Measurements from ENCODE around the gene KRT33A. TPM values are rescaled to one million over a fixed set of nuclear protein-coding genes. Genes with fewer than 3 reads are reported as not detected.

Gene KRT33A
- total and polyA plus RNA-seq, 7 experiments from 2014 or later = not detected

DNA sequence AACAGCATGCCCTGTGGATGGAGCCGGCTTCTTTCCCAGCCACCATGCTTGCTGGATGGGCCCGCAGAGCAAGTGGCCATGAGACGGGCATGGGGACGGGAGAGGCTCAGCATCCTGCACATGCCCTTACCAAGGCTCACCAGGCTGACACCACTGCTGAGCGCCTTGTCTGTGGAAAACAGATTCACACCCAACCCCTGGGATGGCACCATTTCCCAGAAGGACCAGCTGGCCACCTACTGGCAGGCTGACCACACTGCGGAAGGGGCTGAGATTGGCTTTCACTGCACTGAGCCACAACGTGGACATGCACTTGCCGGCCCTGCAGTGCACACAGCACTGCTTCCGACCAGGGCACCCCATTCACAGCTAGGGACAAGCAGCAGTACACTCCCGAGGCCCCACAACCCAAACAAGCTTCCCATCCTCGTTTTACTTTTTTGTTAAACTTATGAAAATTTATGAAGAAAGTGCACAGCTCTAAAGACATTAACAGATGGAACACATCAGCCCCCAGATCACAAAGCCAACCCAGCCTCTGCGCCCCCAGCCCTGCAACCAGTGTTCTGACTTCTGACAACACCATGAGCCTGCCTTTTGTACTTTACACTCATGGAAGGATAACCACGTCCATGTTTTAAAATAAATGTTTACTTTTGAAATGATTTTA lies 21.2 kb downstream of the KRT33A start:
- intact Hi-C loops (cut with micrococcal nuclease) = no loop called here
- H3K36me3 ChIP-seq (ENCODE audit: control insufficient read depth in 2 of 3, insufficient read depth in 3 of 3, low read length in 3 of 3) = no peaks in the 10 kb centered on the region
- no peak overlapping the region for H3K27ac ChIP-seq (ENCODE audit: low read depth, low read length)
- ChIA-PET POLR2A (interaction anchor here (0.6 kb wide), 2 partner anchors 16 to 107 kb away, joined by 3 read pairs; no protein-coding TSS in a partner anchor), CTCF (no interaction called here)
- Mint-ChIP-seq H3K36me3 (no peaks in the 10 kb centered on the region), H3K27me3 (no peaks in the 10 kb centered on the region), H3K4me3 (no peak overlapping the region), H3K9me3 (no peaks in the 10 kb centered on the region), H3K4me1 (peaks cover 6 to 53% (median 42%) of the 10 kb centered on the region in 7 donors), H3K27ac (peak overlapping the region in 1 of 9 donors; percentile 29)
- H3K4me3 ChIP-seq (ENCODE audit: low read length) = no peak overlapping the region
- DNase-seq = no peak
- H3K4me1 ChIP-seq (ENCODE audit: control insufficient read depth in 2 of 2, insufficient read depth in 2 of 2, low read length in 2 of 2) = peaks cover 27 to 32% of the 10 kb centered on the region in 2 donors
- no peaks in the 10 kb centered on the region for H3K27me3 ChIP-seq (ENCODE audit: control insufficient read depth in 2 of 2, insufficient read depth in 2 of 2, low read length in 2 of 2)
- ATAC-seq = no peak
- no peaks in the 10 kb centered on the region for H3K9me3 ChIP-seq (ENCODE audit: control insufficient read depth in 2 of 3, low read length in 3 of 3)

DNA sequence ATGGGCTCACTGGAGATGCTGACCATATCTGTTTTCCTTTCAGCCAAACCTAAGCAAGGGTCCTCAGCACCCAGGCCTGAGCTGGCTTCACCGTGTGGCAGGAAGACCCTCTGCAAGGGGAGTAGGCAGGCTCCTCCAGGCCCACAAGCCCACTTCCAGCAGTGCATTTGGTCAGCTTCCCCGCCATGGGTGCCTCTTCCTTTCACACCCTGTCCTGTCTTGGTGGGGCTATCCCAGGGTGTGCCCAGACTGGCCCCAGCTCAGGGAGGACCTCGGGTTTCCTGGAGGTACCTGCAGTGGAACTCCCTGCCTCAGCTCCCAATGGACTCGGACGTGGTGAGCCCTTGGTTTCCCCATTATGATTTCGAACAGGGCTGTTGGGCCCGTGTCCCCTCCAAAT lies 22.4 kb downstream of the KRT33A start:
- peaks cover 24 to 33% of the 10 kb centered on the region in 2 donors for H3K4me1 ChIP-seq (ENCODE audit: control insufficient read depth in 2 of 2, insufficient read depth in 2 of 2, low read length in 2 of 2)
- Mint-ChIP-seq H3K4me3 (peak overlapping the region in 1 of 10 donors; percentile 45), H3K9me3 (no peaks in the 10 kb centered on the region), H3K4me1 (peaks cover 11 to 53% (median 41%) of the 10 kb centered on the region in 7 donors), H3K36me3 (no peaks in the 10 kb centered on the region), H3K27me3 (no peaks in the 10 kb centered on the region), H3K27ac (peak overlapping the region in 1 of 9 donors; percentile 25)
- no peak for DNase-seq
- H3K27ac ChIP-seq (ENCODE audit: low read depth, low read length) = no peak overlapping the region
- no peak overlapping the region for H3K4me3 ChIP-seq (ENCODE audit: low read length)
- no peaks in the 10 kb centered on the region for H3K36me3 ChIP-seq (ENCODE audit: control insufficient read depth in 2 of 3, insufficient read depth in 3 of 3, low read length in 3 of 3)
- no peaks in the 10 kb centered on the region for H3K27me3 ChIP-seq (ENCODE audit: control insufficient read depth in 2 of 2, insufficient read depth in 2 of 2, low read length in 2 of 2)
- no peaks in the 10 kb centered on the region for H3K9me3 ChIP-seq (ENCODE audit: control insufficient read depth in 2 of 3, low read length in 3 of 3)
- intact Hi-C loops (cut with micrococcal nuclease) = no loop called here
- ChIA-PET CTCF (no interaction called here), POLR2A (interaction anchor here (0.7 to 0.9 kb wide), 2 partner anchors 12 to 13 kb away, joined by 3 to 4 read pairs; no protein-coding TSS in a partner anchor)
- ATAC-seq = no peak

DNA sequence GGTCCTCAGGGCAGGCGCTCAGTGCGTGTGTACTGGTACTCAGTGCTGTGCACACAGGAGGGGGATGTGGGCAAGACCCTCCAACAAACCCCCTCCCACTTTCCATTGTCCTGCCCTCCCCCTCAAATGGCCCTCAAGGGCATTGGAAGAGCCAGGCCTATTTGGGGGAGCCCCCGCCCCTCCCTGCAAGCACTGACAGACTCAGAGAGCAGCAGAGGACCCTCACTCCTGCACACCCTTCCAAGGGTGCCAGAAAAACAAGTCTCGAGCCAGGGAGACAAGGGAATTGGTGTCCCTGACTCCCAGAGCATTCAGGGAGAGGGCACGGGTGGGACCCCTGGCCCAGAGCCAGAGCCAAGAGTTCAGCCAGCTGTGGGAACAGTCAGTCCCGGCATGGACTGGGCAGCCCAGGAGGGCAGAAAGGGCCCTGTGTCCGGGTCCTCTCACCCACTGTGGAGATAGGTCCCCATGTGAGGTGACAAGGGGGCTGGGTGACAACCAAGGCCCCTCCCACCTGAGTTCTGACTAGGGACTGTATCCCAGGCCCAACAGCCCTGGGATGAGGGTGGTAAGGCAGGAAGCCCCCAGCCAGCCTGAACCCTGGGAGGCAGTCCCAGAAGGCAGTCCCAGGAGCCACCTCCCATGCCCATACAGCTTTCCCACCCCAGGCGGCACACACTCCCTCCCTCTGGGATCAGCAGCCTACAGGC lies 23.1 kb downstream of the KRT33A start:
- Histone ChIP-seq H3K27me3 (ENCODE audit: control insufficient read depth in 2 of 2, insufficient read depth in 2 of 2, low read length in 2 of 2) (no peaks in the 10 kb centered on the region), H3K9me3 (ENCODE audit: control insufficient read depth in 2 of 3, low read length in 3 of 3) (no peaks in the 10 kb centered on the region), H3K4me3 (ENCODE audit: low read length) (no peak overlapping the region), H3K36me3 (ENCODE audit: control insufficient read depth in 2 of 3, insufficient read depth in 3 of 3, low read length in 3 of 3) (no peaks in the 10 kb centered on the region), H3K27ac (ENCODE audit: low read depth, low read length) (no peak overlapping the region), H3K4me1 (ENCODE audit: control insufficient read depth in 2 of 2, insufficient read depth in 2 of 2, low read length in 2 of 2) (peaks cover 27 to 38% of the 10 kb centered on the region in 2 donors)
- H3K27ac Mint-ChIP-seq = peak overlapping the region in 2 of 9 donors; percentile 63 to 91
- DNase-seq = no peak
- H3K9me3 Mint-ChIP-seq = no peaks in the 10 kb centered on the region
- peak overlapping the region in 3 of 10 donors; percentile 29 to 62 (median 60) for H3K4me3 Mint-ChIP-seq
- peaks cover 11 to 54% (median 44%) of the 10 kb centered on the region in 7 donors for H3K4me1 Mint-ChIP-seq
- H3K36me3 Mint-ChIP-seq = no peaks in the 10 kb centered on the region
- CTCF ChIA-PET = no interaction called here
- no peaks in the 10 kb centered on the region for H3K27me3 Mint-ChIP-seq
- POLR2A ChIA-PET = interaction anchor here (0.7 to 0.9 kb wide), 2 partner anchors 11 to 14 kb away, joined by 3 to 4 read pairs; no protein-coding TSS in a partner anchor
- intact Hi-C loops (cut with micrococcal nuclease) = no loop called here
- no peak for ATAC-seq

DNA sequence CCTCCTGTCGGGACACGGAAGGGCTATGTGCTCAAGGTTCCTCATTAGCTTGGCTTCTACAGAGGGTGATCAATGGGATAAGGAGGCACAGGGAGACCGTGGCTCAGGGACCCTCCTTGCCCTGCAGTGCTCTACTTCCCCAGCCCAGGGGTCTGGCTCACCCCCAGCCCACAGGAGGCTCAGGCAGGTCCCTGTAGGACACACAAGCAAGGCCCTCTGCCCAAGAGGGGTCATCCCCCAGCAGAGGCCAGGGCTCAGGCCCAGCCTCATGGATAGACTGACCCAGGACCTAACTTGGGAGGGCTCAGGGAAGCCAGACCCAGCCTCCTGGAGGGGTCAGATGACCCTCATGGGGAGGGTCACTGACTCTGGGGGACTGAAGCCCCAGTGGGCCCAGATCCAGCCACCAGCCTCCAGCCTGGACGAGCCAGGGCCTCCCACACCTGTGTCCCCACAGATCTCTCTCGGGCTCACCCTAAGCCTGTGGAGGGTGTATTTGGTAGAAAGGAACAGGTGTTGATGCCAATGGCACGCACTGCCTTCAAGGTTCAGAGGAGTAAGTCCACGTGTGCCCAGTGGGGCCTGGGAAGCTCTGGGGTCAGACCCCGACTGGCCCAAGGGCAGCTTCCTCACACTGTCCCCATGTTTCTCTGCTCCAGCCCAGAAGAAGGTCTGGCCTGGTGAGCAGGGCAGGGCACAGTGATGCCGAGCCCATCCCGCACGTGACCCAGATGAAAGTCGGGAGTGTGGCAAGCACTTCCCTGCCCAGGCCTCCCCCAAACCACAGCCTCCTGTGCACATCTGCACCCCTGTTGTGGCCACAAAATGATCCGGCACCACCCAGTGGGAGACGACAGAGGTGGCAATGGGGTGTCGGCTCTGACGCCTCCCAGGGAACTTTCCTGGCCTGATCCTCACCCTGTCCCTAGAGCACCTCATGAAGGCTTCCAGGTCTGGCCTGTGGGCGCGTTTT lies 24.2 kb downstream of the KRT33A start:
- Mint-ChIP-seq H3K27me3 (no peaks in the 10 kb centered on the region), H3K36me3 (no peaks in the 10 kb centered on the region), H3K9me3 (no peaks in the 10 kb centered on the region), H3K4me1 (peaks cover 11 to 61% (median 53%) of the 10 kb centered on the region in 7 donors), H3K4me3 (peak overlapping the region in 6 of 10 donors; percentile 42 to 70 (median 56)), H3K27ac (peak overlapping the region in 8 of 9 donors; percentile 18 to 91 (median 56))
- Histone ChIP-seq H3K4me1 (ENCODE audit: control insufficient read depth in 2 of 2, insufficient read depth in 2 of 2, low read length in 2 of 2) (peaks cover 34 to 48% of the 10 kb centered on the region in 2 donors), H3K4me3 (ENCODE audit: low read length) (no peak overlapping the region), H3K9me3 (ENCODE audit: control insufficient read depth in 2 of 3, low read length in 3 of 3) (no peaks in the 10 kb centered on the region), H3K27me3 (ENCODE audit: control insufficient read depth in 2 of 2, insufficient read depth in 2 of 2, low read length in 2 of 2) (no peaks in the 10 kb centered on the region), H3K27ac (ENCODE audit: low read depth, low read length) (no peak overlapping the region), H3K36me3 (ENCODE audit: control insufficient read depth in 2 of 3, insufficient read depth in 3 of 3, low read length in 3 of 3) (no peaks in the 10 kb centered on the region)
- ATAC-seq = peak; percentile 60
- intact Hi-C loops (cut with micrococcal nuclease) = no loop called here
- ChIA-PET POLR2A (no interaction called here), CTCF (no interaction called here)
- DNase-seq = peak in 2 of 9 donors; percentile 15 to 43

DNA sequence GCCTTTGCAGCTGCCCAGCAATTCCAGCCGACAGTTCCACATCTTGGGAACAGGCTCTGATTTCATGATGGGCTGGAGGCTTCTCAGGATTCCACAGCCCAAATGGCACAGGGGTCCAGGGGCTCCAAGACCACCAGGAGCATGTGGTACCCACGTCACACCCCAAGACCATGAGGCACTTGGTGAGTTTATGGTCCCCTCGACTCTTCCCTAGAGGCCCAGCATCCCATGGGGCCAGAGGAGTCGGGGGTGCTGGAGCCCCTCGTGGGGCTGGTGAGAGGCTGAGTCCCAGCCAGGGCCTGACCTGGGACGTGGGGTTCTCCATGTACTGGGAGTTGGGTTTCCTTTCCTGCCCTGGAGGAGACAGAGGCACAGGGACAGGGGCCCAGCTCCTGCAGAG lies 25.0 kb downstream of the KRT33A start:
- no peak overlapping the region for H3K4me3 ChIP-seq (ENCODE audit: low read length)
- Mint-ChIP-seq H3K4me3 (no peak overlapping the region), H3K27me3 (no peaks in the 10 kb centered on the region), H3K27ac (peak overlapping the region in 4 of 9 donors; percentile 17 to 65 (median 38)), H3K4me1 (peaks cover 11 to 70% (median 57%) of the 10 kb centered on the region in 7 donors), H3K9me3 (peaks cover 0 to 3% (median 1%) of the 10 kb centered on the region in 11 donors), H3K36me3 (peaks cover 0 to 2% (median 0%) of the 10 kb centered on the region in 5 donors)
- no peaks in the 10 kb centered on the region for H3K27me3 ChIP-seq (ENCODE audit: control insufficient read depth in 2 of 2, insufficient read depth in 2 of 2, low read length in 2 of 2)
- H3K36me3 ChIP-seq (ENCODE audit: control insufficient read depth in 2 of 3, insufficient read depth in 3 of 3, low read length in 3 of 3) = no peaks in the 10 kb centered on the region
- no peak overlapping the region for H3K27ac ChIP-seq (ENCODE audit: low read depth, low read length)
- POLR2A ChIA-PET = no interaction called here
- H3K4me1 ChIP-seq (ENCODE audit: control insufficient read depth in 2 of 2, insufficient read depth in 2 of 2, low read length in 2 of 2) = peaks cover 34 to 48% of the 10 kb centered on the region in 2 donors
- intact Hi-C loops (cut with micrococcal nuclease) = no loop called here
- no peak for ATAC-seq
- no peak for DNase-seq
- CTCF ChIA-PET = no interaction called here
- no peaks in the 10 kb centered on the region for H3K9me3 ChIP-seq (ENCODE audit: control insufficient read depth in 2 of 3, low read length in 3 of 3)

DNA sequence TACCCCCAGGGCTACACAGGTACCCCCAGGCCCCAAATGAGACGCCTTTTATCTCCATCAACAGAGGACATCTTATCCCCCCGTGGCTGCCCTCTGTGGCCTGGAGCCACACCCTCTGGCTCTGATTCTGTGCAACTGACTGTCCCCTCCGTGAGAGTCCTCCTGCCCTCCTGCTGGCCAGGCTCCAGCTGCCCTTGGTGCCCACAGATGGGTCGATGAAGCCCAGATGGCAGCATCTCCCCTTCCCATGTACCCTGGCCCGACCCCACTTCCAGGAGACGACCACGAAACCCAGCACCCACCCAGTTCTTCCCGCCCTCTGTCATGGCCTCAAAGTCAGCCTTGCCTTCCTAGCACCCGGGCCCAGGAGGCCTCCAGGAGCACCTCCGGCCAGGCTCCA lies 25.5 kb downstream of the KRT33A start:
- peaks cover 11 to 72% (median 57%) of the 10 kb centered on the region in 7 donors for H3K4me1 Mint-ChIP-seq
- peak overlapping the region in 2 of 9 donors; percentile 64 to 70 for H3K27ac Mint-ChIP-seq
- intact Hi-C loops (cut with micrococcal nuclease) = no loop called here
- H3K36me3 Mint-ChIP-seq = peaks cover 0 to 4% (median 0%) of the 10 kb centered on the region in 5 donors
- CTCF ChIA-PET = no interaction called here
- DNase-seq (no peak), ATAC-seq (no peak)
- Histone ChIP-seq H3K36me3 (ENCODE audit: control insufficient read depth in 2 of 3, insufficient read depth in 3 of 3, low read length in 3 of 3) (no peaks in the 10 kb centered on the region), H3K27me3 (ENCODE audit: control insufficient read depth in 2 of 2, insufficient read depth in 2 of 2, low read length in 2 of 2) (no peaks in the 10 kb centered on the region), H3K27ac (ENCODE audit: low read depth, low read length) (no peak overlapping the region), H3K4me3 (ENCODE audit: low read length) (no peak overlapping the region), H3K9me3 (ENCODE audit: control insufficient read depth in 2 of 3, low read length in 3 of 3) (no peaks in the 10 kb centered on the region), H3K4me1 (ENCODE audit: control insufficient read depth in 2 of 2, insufficient read depth in 2 of 2, low read length in 2 of 2) (peaks cover 34 to 48% of the 10 kb centered on the region in 2 donors)
- POLR2A ChIA-PET = no interaction called here
- H3K9me3 Mint-ChIP-seq = peaks cover 0 to 7% (median 4%) of the 10 kb centered on the region in 11 donors
- H3K4me3 Mint-ChIP-seq = peak overlapping the region in 1 of 10 donors; percentile 18
- no peaks in the 10 kb centered on the region for H3K27me3 Mint-ChIP-seq

Data from naive thymus-derived CD4-positive, alpha-beta T cell (primary cell).